Upper lobe of left lung (tissue), 6 donors: ENCODE measurements around the gene EGFL8. TPM values are rescaled to one million over a fixed set of nuclear protein-coding genes. Genes with fewer than 3 reads are reported as not detected.

ENCODE experiments used
- ATAC-seq, 2 donors: fragments of 200-7000 bp; cut with Tn5 transposase; one replicate each; pipeline ENCODE4 v1.9.1; 2022; ENCODE audit warnings: mild to moderate bottlenecking in 2 of 2, moderate library complexity in 2 of 2; ENCODE audit not compliant: low FRiP score in 2 of 2
- DNase-seq, 2 donors: peaks; one replicate each; pipeline ENCODE4 v3.0.0-alpha.2; 2019 to 2020
- H3K27ac ChIP-seq, 4 donors: fragments of 200-600 bp; sonication (generic); one replicate each; pipeline ENCODE4 v1.5.1; 2016 to 2019
- H3K27me3 ChIP-seq, 4 donors: fragments of 200-600 bp; sonication (generic); one replicate each; pipeline ENCODE4 v1.5.1; 2017 to 2019
- H3K36me3 ChIP-seq, 4 donors: fragments of 200-600 bp; sonication (generic); one replicate each; pipeline ENCODE4 v1.5.1; 2016 to 2019
- H3K4me1 ChIP-seq, 4 donors: fragments of 200-600 bp; sonication (generic); one replicate each; pipeline ENCODE4 v1.5.1; 2018 to 2019
- H3K4me3 ChIP-seq, 4 donors: fragments of 200-600 bp; sonication (generic); one replicate each; pipeline ENCODE4 v1.5.1; 2017 to 2019; ENCODE audit warnings: mild to moderate bottlenecking in 2 of 4, moderate library complexity in 1 of 4
- H3K9me3 ChIP-seq, 4 donors: fragments of 200-600 bp; sonication (generic); one replicate each; pipeline ENCODE4 v1.5.1; 2018 to 2019
- CTCF ChIP-seq, 6 experiments: fragments of 450-650 bp in 4 of 6; fragments of 200-600 bp in 2 of 6; sonication (generic) in 2 of 6; IDR thresholded peaks; one replicate each; pipeline ENCODE4 v1.5.1; 2016 to 2019; ENCODE audit warnings: antibody characterized with exemption in 6 of 6
- EP300 ChIP-seq, 4 donors: sonication (generic); formaldehyde crosslinking; IDR thresholded peaks; one replicate each; pipeline ENCODE4 v1.5.1; 2017; ENCODE audit warnings: antibody characterized with exemption in 4 of 4, control low read depth in 2 of 4
- POLR2A ChIP-seq, 4 donors: fragments of 450-650 bp; IDR thresholded peaks; one replicate each; pipeline ENCODE4 v1.5.1; 2016 to 2017; ENCODE audit warnings: antibody characterized with exemption in 4 of 4, mild to moderate bottlenecking in 2 of 4
- POLR2AphosphoS5 ChIP-seq, 2 donors: sonication (generic); formaldehyde crosslinking; IDR thresholded peaks; one replicate each; pipeline ENCODE4 v1.5.1; 2017; ENCODE audit warnings: antibody characterized with exemption in 2 of 2
- WGBS, 2 donors: methylation state at CpG; one replicate each; pipeline ENCODE4 v1.1.5; 2017 to 2018; 5-methylcytosine and 5-hydroxymethylcytosine counted together
- total RNA-seq, 6 donors: library from RNA; depleted of rRNA in 4 of 6; stranded (reverse); fragments of >200 nt in 4 of 6; gene quantifications; one replicate each; pipeline versions ENCODE4 v1.1.0 to v1.2.1, GENCODE V29; 2016 to 2021
- donor health status: DM: no; HTN: no; CAD: no; lungs with moderate emphysema.
- donor health status: DM: no; HTN: yes; CAD: no; lungs with severe emphysema.

EGFL8 gene
- total RNA-seq, 6 donors from 2014 or later: 6.1 to 37.7 (median 9.6) TPM

GRCh38 chr6:32200711-32201475 is 36.5 kb downstream of the EGFL8 start:
- Histone ChIP-seq H3K9me3 (no peaks in the 10 kb centered on the region), H3K27ac (no peak overlapping the region), H3K27me3 (no peaks in the 10 kb centered on the region), H3K4me3 (no peak overlapping the region), H3K36me3 (peaks cover 0 to 63% (median 10%) of the 10 kb centered on the region in 4 donors), H3K4me1 (peaks cover 10 to 14% (median 13%) of the 10 kb centered on the region in 4 donors)
- WGBS, 2 donors: 91 to 97% methylated on average over 12 to 13 of the region's 13 CpGs
- no peak for TF ChIP-seq CTCF (IDR thresholded peaks at IDR 0.05)
- no peak for TF ChIP-seq POLR2A (IDR thresholded peaks at IDR 0.05)
- no peak for TF ChIP-seq EP300 (IDR thresholded peaks at IDR 0.05)
- no peak for TF ChIP-seq POLR2AphosphoS5 (IDR thresholded peaks at IDR 0.05)
- DNase-seq (no peak), ATAC-seq (no peak)

- H3K27ac ChIP-seq: peak overlapping the region in 1 of 4 donors; percentile 9
- H3K36me3 ChIP-seq: peaks cover 0 to 59% (median 10%) of the 10 kb centered on the region in 4 donors
- no peaks in the 10 kb centered on the region for H3K27me3 ChIP-seq
- peaks cover 3 to 5% (median 4%) of the 10 kb centered on the region in 4 donors for H3K4me1 ChIP-seq
- DNase-seq (no peak), ATAC-seq (no peak)
- H3K9me3 ChIP-seq: no peaks in the 10 kb centered on the region
- H3K4me3 ChIP-seq: no peak overlapping the region
- TF ChIP-seq CTCF (IDR thresholded peaks at IDR 0.05) (no peak), POLR2A (IDR thresholded peaks at IDR 0.05) (no peak), EP300 (IDR thresholded peaks at IDR 0.05) (no peak), POLR2AphosphoS5 (IDR thresholded peaks at IDR 0.05) (no peak)
- 86 to 91% methylated on average over 8 to 9 of the region's 9 CpGs for WGBS, 2 donors
Observed at GRCh38 chr6:32202186-32202585, 37.8 kb downstream of the EGFL8 start.

GRCh38 chr6:32203426-32204267 is 39.3 kb downstream of the EGFL8 start:
- no peak for DNase-seq
- no peak for TF ChIP-seq CTCF (IDR thresholded peaks at IDR 0.05)
- no peak for TF ChIP-seq POLR2AphosphoS5 (IDR thresholded peaks at IDR 0.05)
- no peak for TF ChIP-seq POLR2A (IDR thresholded peaks at IDR 0.05)
- no peak for TF ChIP-seq EP300 (IDR thresholded peaks at IDR 0.05)

GRCh38 chr6:32204268-32204715 is 39.9 kb downstream of the EGFL8 start:
- Histone ChIP-seq H3K36me3 (peaks cover 0 to 52% (median 10%) of the 10 kb centered on the region in 4 donors), H3K4me1 (no peaks in the 10 kb centered on the region), H3K27ac (no peak overlapping the region), H3K9me3 (no peaks in the 10 kb centered on the region), H3K27me3 (no peaks in the 10 kb centered on the region), H3K4me3 (no peak overlapping the region)
- TF ChIP-seq EP300 (IDR thresholded peaks at IDR 0.05): no peak
- no peak for DNase-seq
- 84 to 97% methylated on average over 2 of the region's 3 CpGs for WGBS, 2 donors
- no peak for ATAC-seq

More at GRCh38 chr6:32203426-32204267, 39.3 kb downstream of the EGFL8 start:
- H3K27me3 ChIP-seq: no peaks in the 10 kb centered on the region
- no peak for ATAC-seq
- H3K4me1 ChIP-seq: no peaks in the 10 kb centered on the region
- peaks cover 0 to 53% (median 10%) of the 10 kb centered on the region in 4 donors for H3K36me3 ChIP-seq
- H3K4me3 ChIP-seq: no peak overlapping the region
- 89 to 95% methylated on average over 9 of the region's 9 CpGs for WGBS, 2 donors
- H3K9me3 ChIP-seq: no peaks in the 10 kb centered on the region
- no peak overlapping the region for H3K27ac ChIP-seq

GRCh38 chr6:32208996-32209395 is 44.6 kb downstream of the EGFL8 start:
- peaks cover 0 to 38% (median 5%) of the 10 kb centered on the region in 4 donors for H3K36me3 ChIP-seq
- no peak overlapping the region for H3K27ac ChIP-seq
- DNase-seq (no peak), ATAC-seq (no peak)
- H3K4me1 ChIP-seq: no peaks in the 10 kb centered on the region
- no peaks in the 10 kb centered on the region for H3K9me3 ChIP-seq
- H3K4me3 ChIP-seq: no peak overlapping the region
- TF ChIP-seq CTCF (IDR thresholded peaks at IDR 0.05) (no peak), POLR2AphosphoS5 (IDR thresholded peaks at IDR 0.05) (no peak)
- WGBS, 2 donors: 89 to 92% methylated on average over 1 of the region's 1 CpG
- H3K27me3 ChIP-seq: no peaks in the 10 kb centered on the region
